DND-41 (cell line): ENCODE data around the gene GIMAP7.

Source experiments
- EZH2 ChIP-seq: IDR thresholded peaks from 3 replicates; pipeline ENCODE4 v1.6.1; 2012; ENCODE audit warnings: borderline replicate concordance, low read depth, mild to moderate bottlenecking, moderate library complexity, low read length, inconsistent platforms; ENCODE audit not compliant: severe bottlenecking
- TF ChIP-seq, protein P1 (sequence below): IDR thresholded peaks from 2 replicates; pipeline ENCODE4 v1.5.1; 2012; ENCODE audit warnings: borderline replicate concordance, low read length, moderate library complexity, mild to moderate bottlenecking; ENCODE audit not compliant: poor library complexity, severe bottlenecking; ENCODE audit errors: extremely low read depth

DNA sequence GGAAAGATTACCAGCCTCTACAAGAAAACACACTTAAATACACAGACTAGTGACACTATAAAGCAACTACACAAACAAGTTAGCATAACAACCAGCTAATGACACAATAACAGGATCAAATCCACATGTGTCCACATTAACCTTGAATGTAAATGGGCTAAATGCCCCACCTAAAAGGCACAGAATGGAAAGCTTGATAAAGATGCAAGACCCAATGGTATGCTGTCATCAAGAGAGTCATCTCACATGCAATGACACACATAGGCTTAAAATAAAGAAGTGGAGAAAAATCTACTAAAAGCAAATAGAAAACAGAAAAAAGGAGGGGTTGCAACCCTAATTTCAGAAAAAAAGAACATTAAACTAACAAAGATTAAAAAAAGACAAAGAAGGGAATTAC lies 38.5 kb downstream of the GIMAP7 start:
- TF ChIP-seq, protein P1, sequence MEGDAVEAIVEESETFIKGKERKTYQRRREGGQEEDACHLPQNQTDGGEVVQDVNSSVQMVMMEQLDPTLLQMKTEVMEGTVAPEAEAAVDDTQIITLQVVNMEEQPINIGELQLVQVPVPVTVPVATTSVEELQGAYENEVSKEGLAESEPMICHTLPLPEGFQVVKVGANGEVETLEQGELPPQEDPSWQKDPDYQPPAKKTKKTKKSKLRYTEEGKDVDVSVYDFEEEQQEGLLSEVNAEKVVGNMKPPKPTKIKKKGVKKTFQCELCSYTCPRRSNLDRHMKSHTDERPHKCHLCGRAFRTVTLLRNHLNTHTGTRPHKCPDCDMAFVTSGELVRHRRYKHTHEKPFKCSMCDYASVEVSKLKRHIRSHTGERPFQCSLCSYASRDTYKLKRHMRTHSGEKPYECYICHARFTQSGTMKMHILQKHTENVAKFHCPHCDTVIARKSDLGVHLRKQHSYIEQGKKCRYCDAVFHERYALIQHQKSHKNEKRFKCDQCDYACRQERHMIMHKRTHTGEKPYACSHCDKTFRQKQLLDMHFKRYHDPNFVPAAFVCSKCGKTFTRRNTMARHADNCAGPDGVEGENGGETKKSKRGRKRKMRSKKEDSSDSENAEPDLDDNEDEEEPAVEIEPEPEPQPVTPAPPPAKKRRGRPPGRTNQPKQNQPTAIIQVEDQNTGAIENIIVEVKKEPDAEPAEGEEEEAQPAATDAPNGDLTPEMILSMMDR = no peak
- no peak for TF ChIP-seq EZH2
